SK-N-SH treated with all-trans-retinoic acid at 6 μM for 48 hours (cell line): ENCODE data around the gene ANK3.

ENCODE experiments used
- ARNTL ChIP-seq: fragments of 450-650 bp; formaldehyde crosslinking; IDR thresholded peaks from 2 replicates; pipeline ENCODE4 v1.5.0; 2020; ENCODE audit warnings: low read depth, mild to moderate bottlenecking, moderate library complexity, borderline replicate concordance
- CREB5 ChIP-seq: fragments of 250-450 bp; sonication (Bioruptor Pico); IDR thresholded peaks from 2 replicates; pipeline ENCODE4 v1.5.1; 2020; ENCODE audit warnings: low read depth, mild to moderate bottlenecking, moderate library complexity
- CSDC2 ChIP-seq: fragments of 250-450 bp; sonication (Bioruptor Pico); IDR thresholded peaks from 2 replicates; pipeline ENCODE4 v1.5.0; 2020; ENCODE audit warnings: mild to moderate bottlenecking, moderate library complexity
- CSRNP3 ChIP-seq: fragments of 250-450 bp; sonication (Bioruptor Pico); IDR thresholded peaks from 2 replicates; pipeline ENCODE4 v1.5.1; 2021; ENCODE audit warnings: mild to moderate bottlenecking, moderate library complexity
- ESRRG ChIP-seq: fragments of 250-450 bp; sonication (Bioruptor Pico); IDR thresholded peaks from 2 replicates; pipeline ENCODE4 v1.6.1; 2021; ENCODE audit warnings: mild to moderate bottlenecking
- OSR1 ChIP-seq: fragments of 250-450 bp; sonication (Bioruptor Pico); IDR thresholded peaks from 2 replicates; pipeline ENCODE4 v1.8.0; 2022; ENCODE audit warnings: moderate library complexity, mild to moderate bottlenecking, inconsistent platforms
- PATZ1 ChIP-seq: fragments of 250-450 bp; sonication (Bioruptor Pico); IDR thresholded peaks from 2 replicates; pipeline ENCODE4 v1.8.0; 2020; ENCODE audit warnings: mild to moderate bottlenecking, moderate library complexity, borderline replicate concordance
- POU6F1 ChIP-seq: fragments of 250-450 bp; sonication (Bioruptor Pico); IDR thresholded peaks from 2 replicates; pipeline ENCODE4 v1.8.0; 2021; ENCODE audit warnings: low read depth, mild to moderate bottlenecking, moderate library complexity, borderline replicate concordance
- RARB ChIP-seq: fragments of 250-450 bp; sonication (Bioruptor Pico); IDR thresholded peaks from 2 replicates; pipeline ENCODE4 v1.8.0; 2021; ENCODE audit warnings: mild to moderate bottlenecking, moderate library complexity
- SNAI2 ChIP-seq: fragments of 250-450 bp; sonication (Bioruptor Pico); IDR thresholded peaks from 2 replicates; pipeline ENCODE4 v1.5.0; 2020; ENCODE audit warnings: mild to moderate bottlenecking, moderate library complexity
- TSHZ2 ChIP-seq: fragments of 250-450 bp; sonication (Bioruptor Pico); IDR thresholded peaks from 2 replicates; pipeline ENCODE4 v1.5.0; 2020; ENCODE audit warnings: mild to moderate bottlenecking, moderate library complexity
- ZFP3 ChIP-seq: fragments of 250-450 bp; sonication (Bioruptor Pico); IDR thresholded peaks from 2 replicates; pipeline ENCODE4 v1.5.0; 2020; ENCODE audit warnings: mild to moderate bottlenecking, moderate library complexity
- ZFP30 ChIP-seq: fragments of 450-650 bp; formaldehyde crosslinking; IDR thresholded peaks from 2 replicates; pipeline ENCODE4 v1.5.0; 2022; ENCODE audit warnings: mild to moderate bottlenecking, moderate library complexity
- ZNF70 ChIP-seq: fragments of 450-650 bp; formaldehyde crosslinking; IDR thresholded peaks from 2 replicates; pipeline ENCODE4 v1.5.0; 2020; ENCODE audit warnings: mild to moderate bottlenecking, moderate library complexity

GRCh38 chr10:60139290-60139689 is 250.4 kb downstream of the ANK3 start:
- TF ChIP-seq CSDC2 (CRISPR knock-in tag) (no peak), PATZ1 (CRISPR knock-in tag) (no peak), ZFP3 (CRISPR knock-in tag) (no peak), ESRRG (no peak), RARB (CRISPR knock-in tag) (no peak), CSRNP3 (CRISPR knock-in tag) (no peak), ARNTL (no peak), TSHZ2 (no peak), ZFP30 (CRISPR knock-in tag) (no peak), POU6F1 (CRISPR knock-in tag) (no peak), ZNF70 (CRISPR knock-in tag) (no peak), CREB5 (CRISPR knock-in tag) (no peak), OSR1 (CRISPR knock-in tag) (no peak), SNAI2 (no peak)
